Measurements from ENCODE around the gene CRACDL. TPM values are rescaled to one million over a fixed set of nuclear protein-coding genes. Genes with fewer than 3 reads are reported as not detected.

The CRACDL gene
- polyA plus RNA-seq, 3 donors from 2014 or later, result 0.40 to 0.80 TPM; not detected in 1

DNA sequence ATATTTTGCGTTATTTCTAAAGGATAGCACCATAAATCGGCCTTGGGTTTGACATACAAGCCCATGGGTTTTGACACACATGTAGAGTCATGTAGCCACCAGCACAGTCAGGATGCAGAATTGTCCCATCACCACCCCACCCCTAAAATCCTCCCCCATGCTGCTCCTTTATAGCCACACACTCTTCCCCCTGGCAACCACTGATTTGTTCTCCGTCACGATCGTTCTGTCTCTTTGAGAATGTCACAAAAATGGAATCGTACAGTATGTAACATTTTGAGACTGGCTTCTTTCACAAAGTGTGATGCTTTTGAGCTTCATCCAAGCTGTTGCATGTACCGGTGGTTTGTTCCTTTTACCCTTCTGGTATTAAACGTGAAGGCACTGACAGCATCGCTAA is 39.1 kb downstream of the CRACDL start:
- Mint-ChIP-seq H3K4me3 (no peak overlapping the region), H3K4me1 (no peaks in the 10 kb centered on the region), H3K9me3 (no peaks in the 10 kb centered on the region), H3K27ac (no peak overlapping the region), H3K36me3 (no peaks in the 10 kb centered on the region), H3K27me3 (ENCODE audit: low read depth in 3 of 3) (peaks cover 0 to 4% (median 2%) of the 10 kb centered on the region in 3 donors)
- no peak for DNase-seq

DNA sequence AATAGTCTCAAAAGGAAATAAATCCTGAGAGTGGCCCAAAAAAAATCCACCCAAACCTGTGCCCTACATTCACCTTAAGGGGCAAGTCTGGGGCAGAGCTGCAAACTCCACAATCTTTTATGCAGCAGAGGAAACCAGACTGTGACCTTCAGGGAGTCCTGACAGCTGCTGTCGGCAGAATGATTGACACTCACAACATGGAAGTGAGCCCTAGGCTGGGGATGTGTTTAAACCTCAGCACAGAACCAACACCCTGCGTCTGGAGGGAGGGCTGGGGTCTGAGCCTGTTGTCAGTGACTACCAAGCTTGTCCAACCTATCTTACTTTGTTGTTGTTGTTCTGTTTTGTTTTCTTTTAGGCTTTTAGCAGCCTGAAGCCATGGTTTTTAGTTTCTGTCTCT is 39.6 kb downstream of the CRACDL start:
- no peaks in the 10 kb centered on the region for H3K4me1 Mint-ChIP-seq
- no peak overlapping the region for H3K4me3 Mint-ChIP-seq
- H3K27me3 Mint-ChIP-seq (ENCODE audit: low read depth in 3 of 3), result peaks cover 0 to 4% (median 2%) of the 10 kb centered on the region in 3 donors
- H3K27ac Mint-ChIP-seq, result no peak overlapping the region
- DNase-seq, result no peak
- no peaks in the 10 kb centered on the region for H3K9me3 Mint-ChIP-seq
- no peaks in the 10 kb centered on the region for H3K36me3 Mint-ChIP-seq

DNA sequence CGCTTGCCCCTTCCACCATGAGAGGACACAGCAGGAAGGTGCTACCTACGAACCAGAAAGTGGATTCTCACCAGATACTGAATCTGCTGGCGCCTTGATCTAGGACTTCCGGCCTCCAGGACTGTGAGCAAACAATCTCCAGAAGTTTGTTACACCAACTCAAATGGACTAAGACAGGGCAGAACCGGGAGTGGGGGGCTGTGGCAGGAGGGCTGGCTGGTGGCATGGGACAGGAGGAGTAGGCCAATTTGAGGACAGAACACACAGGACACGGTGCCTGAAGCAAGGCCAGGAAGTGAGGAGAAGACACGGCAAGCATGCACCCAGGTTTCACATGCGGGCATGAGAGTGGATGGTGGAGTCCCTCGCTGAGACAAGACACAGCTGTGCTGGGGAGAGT is 40.1 kb downstream of the CRACDL start:
- Mint-ChIP-seq H3K4me1 (no peaks in the 10 kb centered on the region), H3K9me3 (no peaks in the 10 kb centered on the region), H3K36me3 (no peaks in the 10 kb centered on the region), H3K27ac (no peak overlapping the region), H3K4me3 (no peak overlapping the region), H3K27me3 (ENCODE audit: low read depth in 3 of 3) (peaks cover 0 to 4% (median 2%) of the 10 kb centered on the region in 3 donors)
- no peak for DNase-seq

DNA sequence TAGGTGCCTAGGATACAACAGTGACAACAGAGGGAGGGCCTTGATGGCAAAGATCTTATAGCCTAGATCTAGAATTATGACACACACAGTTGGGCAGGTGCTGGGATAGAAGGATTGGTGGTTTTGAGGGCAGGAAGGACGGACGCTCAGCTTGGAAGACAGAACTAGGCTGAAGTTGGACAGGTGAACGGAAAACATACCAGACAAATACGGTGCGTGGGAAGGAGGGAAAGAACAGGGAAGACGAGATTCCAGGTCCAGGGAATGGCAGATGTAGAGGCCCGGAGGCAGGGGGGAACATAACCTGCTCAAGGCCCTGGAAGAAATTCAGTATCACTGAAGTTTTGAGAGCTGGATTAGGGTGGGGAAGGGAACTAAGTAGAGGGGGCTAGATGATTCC is 40.8 kb downstream of the CRACDL start:
- DNase-seq, result no peak
- H3K9me3 Mint-ChIP-seq, result no peaks in the 10 kb centered on the region
- H3K4me1 Mint-ChIP-seq, result no peaks in the 10 kb centered on the region
- no peaks in the 10 kb centered on the region for H3K36me3 Mint-ChIP-seq
- H3K4me3 Mint-ChIP-seq, result no peak overlapping the region
- H3K27ac Mint-ChIP-seq, result no peak overlapping the region
- peaks cover 0 to 5% (median 2%) of the 10 kb centered on the region in 3 donors for H3K27me3 Mint-ChIP-seq (ENCODE audit: low read depth in 3 of 3)

DNA sequence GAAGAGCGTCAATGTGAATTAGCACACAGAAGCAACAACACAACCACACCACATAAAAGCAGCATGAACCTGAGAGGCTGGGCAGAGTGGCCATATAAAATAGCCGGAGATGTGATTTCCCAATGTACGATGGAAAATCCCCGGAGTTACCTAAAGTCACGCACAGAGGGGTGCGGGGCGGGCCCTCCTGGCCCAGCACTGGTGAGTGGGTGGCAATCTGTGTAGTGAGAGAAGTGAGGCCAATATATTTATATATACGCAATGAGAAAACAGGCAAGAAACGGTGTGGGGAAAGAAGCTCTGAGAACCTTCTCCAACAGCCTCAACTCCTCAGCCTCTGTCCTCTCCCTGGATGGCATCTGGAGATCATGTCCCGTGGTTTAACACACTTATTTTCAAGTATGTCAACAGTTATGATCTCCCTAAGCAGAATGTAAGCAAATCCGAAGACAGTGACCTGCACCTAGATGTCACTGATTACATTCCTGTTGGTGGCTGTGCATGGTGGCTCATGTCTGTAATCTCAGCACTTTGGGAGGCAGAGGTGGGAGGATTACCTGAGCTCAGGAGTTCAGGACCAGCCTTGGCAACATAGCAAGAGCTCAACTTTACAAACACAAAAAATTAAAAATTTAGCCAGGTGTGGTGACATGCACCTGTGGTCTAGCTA is 41.6 kb downstream of the CRACDL start:
- no peak for DNase-seq

DNA sequence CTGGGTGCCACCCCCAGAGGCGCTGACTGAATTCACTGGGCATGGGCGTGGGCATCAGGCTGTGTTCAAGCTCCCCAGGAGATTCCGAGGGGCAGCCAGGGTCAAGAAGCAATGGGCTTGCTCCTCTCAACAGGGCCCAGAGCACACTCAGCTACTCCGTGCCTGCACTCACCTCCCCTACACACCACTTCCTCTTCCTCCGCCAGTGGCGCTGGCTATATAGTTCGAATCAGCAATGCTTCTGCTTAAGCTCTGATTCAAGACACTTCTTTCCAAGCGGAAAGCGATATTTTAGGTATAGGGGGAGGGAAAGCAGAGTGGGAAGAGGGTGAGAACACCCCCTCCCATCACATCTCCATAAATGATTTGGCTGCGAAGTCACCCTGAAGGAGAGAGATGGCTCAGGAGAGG is 42.1 kb downstream of the CRACDL start:
- DNase-seq, result no peak
- Mint-ChIP-seq H3K27me3 (ENCODE audit: low read depth in 3 of 3) (peaks cover 0 to 6% (median 4%) of the 10 kb centered on the region in 3 donors), H3K36me3 (no peaks in the 10 kb centered on the region), H3K4me3 (no peak overlapping the region), H3K27ac (no peak overlapping the region), H3K4me1 (no peaks in the 10 kb centered on the region), H3K9me3 (no peaks in the 10 kb centered on the region)

More for the DNA sequence above, 41.6 kb downstream of the CRACDL start:
- peaks cover 0 to 6% (median 2%) of the 10 kb centered on the region in 3 donors for H3K27me3 Mint-ChIP-seq (ENCODE audit: low read depth in 3 of 3)
- no peaks in the 10 kb centered on the region for H3K4me1 Mint-ChIP-seq
- H3K4me3 Mint-ChIP-seq, result no peak overlapping the region
- H3K9me3 Mint-ChIP-seq, result no peaks in the 10 kb centered on the region
- no peaks in the 10 kb centered on the region for H3K36me3 Mint-ChIP-seq
- no peak overlapping the region for H3K27ac Mint-ChIP-seq

DNA sequence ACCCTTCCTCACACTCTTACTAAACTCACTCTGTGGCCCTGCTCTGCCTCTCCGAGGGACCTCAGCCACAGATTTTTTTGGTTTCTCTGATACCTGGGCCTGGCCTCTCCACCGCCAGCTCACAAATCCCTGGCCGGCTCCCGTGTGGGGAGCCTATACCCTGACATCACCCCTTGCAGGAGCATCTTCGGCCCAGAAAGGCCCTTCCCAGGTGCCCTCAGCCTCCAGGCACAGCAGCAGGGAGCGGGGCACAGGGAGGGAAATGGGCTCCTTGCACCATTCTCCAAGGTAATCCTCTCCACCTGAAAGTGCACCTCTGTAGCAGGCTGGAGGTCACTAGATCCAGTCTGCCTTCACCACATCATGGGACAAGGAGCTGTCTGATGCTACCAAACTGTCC is 43.2 kb downstream of the CRACDL start:
- Mint-ChIP-seq H3K4me1 (no peaks in the 10 kb centered on the region), H3K9me3 (peaks cover 0 to 7% (median 3%) of the 10 kb centered on the region in 6 donors), H3K27me3 (ENCODE audit: low read depth in 3 of 3) (peaks cover 5 to 8% (median 6%) of the 10 kb centered on the region in 3 donors), H3K36me3 (no peaks in the 10 kb centered on the region), H3K4me3 (no peak overlapping the region), H3K27ac (no peak overlapping the region)
- DNase-seq, result no peak

DNA sequence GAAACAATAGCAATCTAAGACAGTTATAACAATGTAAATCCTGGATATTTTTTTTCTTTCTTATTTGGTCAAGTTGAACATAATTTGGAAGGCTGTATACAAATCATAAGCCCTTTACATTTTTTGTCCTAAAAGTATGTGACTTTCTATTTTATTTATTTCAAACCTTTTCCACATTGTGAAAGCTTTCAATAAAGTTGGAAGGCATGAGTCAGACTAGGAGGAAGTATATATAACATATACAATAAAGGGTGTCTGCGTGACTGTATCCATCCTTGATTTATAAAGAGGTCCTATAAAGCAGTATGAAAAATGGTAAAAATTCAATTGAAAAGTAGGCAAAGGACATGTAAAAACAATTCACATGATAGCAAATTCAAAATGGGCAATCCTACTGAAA is 44.4 kb downstream of the CRACDL start:
- H3K4me3 Mint-ChIP-seq, result no peak overlapping the region
- H3K36me3 Mint-ChIP-seq, result peaks cover 4% of the 10 kb centered on the region in 3 donors
- DNase-seq, result no peak
- peaks cover 5 to 20% (median 12%) of the 10 kb centered on the region in 6 donors for H3K9me3 Mint-ChIP-seq
- no peaks in the 10 kb centered on the region for H3K4me1 Mint-ChIP-seq
- peaks cover 6 to 15% (median 13%) of the 10 kb centered on the region in 3 donors for H3K27me3 Mint-ChIP-seq (ENCODE audit: low read depth in 3 of 3)
- no peak overlapping the region for H3K27ac Mint-ChIP-seq

DNA sequence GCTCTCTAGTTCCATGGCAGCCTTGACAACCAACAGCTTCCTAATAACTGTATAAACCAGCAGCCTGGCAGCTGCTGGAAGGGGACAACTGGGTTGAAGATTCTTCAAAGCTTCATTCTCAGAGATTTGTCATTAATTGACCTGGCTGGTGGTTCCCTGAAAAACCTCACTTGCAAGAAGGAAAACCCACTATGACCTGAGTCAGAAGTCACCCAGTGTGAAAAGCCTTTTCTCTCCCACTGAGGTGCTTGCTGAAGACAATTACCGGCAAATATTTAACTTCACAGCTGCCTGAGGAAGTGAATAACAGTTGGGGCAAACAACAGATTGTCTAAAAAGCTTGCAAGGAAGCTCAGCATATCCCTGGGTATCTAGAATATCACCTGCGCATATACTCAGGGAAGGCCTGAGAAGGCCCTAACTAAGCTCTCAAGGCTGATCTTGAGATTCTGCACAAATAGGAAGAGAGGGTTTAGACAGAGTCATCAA is 49.9 kb downstream of the CRACDL start:
- Mint-ChIP-seq H3K36me3 (peaks cover 7 to 20% (median 12%) of the 10 kb centered on the region in 3 donors), H3K27me3 (ENCODE audit: low read depth in 3 of 3) (peaks cover 9 to 19% (median 15%) of the 10 kb centered on the region in 3 donors), H3K9me3 (peaks cover 7 to 39% (median 25%) of the 10 kb centered on the region in 6 donors), H3K4me3 (no peak overlapping the region), H3K4me1 (no peaks in the 10 kb centered on the region), H3K27ac (no peak overlapping the region)
- no peak for DNase-seq

DNA sequence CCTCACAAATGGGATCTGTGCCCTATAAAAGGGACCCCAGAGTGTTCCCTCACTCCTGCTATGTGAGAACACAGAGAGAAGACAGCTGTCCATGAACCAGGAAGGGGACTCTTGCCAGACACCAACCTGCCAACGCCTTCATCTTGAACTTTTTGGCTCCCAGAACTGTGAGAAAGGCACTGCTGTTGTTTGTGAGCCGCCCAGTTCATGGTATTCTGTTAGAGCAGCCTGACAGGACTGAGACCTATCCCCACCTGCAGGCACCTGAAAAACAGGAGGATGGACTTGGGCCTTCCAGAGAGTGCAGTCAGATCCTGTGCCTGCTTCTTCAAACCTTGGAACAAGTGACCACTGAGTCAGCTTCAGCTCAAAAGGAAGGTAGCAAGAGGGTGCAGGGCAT is 51.4 kb downstream of the CRACDL start:
- H3K4me1 Mint-ChIP-seq, result no peaks in the 10 kb centered on the region
- H3K36me3 Mint-ChIP-seq, result peaks cover 7 to 20% (median 12%) of the 10 kb centered on the region in 3 donors
- H3K27me3 Mint-ChIP-seq (ENCODE audit: low read depth in 3 of 3), result peaks cover 8 to 19% (median 13%) of the 10 kb centered on the region in 3 donors
- H3K9me3 Mint-ChIP-seq, result peaks cover 7 to 39% (median 25%) of the 10 kb centered on the region in 6 donors
- H3K27ac Mint-ChIP-seq, result no peak overlapping the region
- H3K4me3 Mint-ChIP-seq, result no peak overlapping the region
- DNase-seq, result no peak

DNA sequence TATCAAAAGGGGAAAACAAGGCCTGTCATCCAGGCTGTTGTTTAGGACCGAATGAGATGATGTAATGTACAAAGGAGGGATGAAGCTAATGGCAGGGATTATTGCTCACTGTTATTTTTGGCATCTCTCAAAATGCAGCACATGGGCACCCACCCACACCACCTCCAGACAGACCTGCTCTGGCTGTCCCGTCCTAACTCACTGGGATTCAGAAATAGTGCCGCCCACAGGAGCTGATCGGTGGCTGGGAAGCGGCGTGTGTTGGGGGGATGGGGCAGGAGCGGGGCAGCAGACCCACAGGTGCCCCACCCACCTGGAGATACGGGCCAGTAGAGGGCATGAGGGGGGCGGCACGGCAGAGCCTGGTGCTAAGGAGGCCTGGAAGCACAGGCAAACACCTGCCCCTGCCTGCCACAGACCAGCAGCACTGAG is 52.2 kb downstream of the CRACDL start:
- Mint-ChIP-seq H3K27ac (no peak overlapping the region), H3K4me3 (no peak overlapping the region), H3K36me3 (peaks cover 7 to 20% (median 12%) of the 10 kb centered on the region in 3 donors), H3K4me1 (no peaks in the 10 kb centered on the region), H3K27me3 (ENCODE audit: low read depth in 3 of 3) (peaks cover 8 to 19% (median 11%) of the 10 kb centered on the region in 3 donors), H3K9me3 (peaks cover 7 to 39% (median 25%) of the 10 kb centered on the region in 6 donors)
- no peak for DNase-seq

DNA sequence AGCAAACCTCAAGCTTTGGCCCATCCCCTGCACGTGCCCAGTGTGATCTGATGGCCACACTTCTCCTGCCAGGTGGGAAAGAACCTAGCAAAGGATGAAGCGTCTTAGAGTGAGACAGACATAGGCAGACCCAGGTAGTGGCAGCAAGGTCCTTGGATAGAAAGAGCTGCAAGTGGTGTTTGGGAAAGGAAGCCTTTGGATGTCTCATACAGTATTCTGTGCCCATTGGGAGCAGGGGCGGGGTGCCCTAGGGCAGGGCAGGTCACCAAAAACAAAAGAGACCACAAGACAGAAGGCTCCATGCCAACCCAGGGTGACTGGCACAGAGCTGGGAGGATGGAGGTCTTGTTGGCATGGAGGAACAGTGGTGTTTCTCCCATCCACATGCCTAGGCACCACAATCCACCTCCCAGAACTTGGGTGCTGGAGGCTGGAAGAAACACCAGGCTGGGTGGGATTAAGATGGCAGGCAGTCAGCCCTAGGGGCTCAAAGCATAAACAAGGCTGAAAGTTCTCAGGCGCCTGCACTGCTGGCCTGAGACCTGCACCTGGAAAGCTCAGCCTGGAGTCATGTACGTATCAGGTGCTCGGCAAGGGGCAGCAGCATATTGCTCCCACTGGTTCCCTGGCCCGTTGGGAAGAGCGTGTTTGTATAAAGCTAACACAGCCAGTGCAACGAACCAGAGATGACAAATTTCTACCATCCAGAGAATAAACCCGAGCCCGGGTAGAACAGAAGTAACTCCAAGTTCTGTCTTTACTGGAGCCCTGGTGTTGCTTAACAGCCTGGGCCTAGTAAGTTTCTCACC is 52.9 kb downstream of the CRACDL start:
- peaks cover 7 to 36% (median 24%) of the 10 kb centered on the region in 6 donors for H3K9me3 Mint-ChIP-seq
- no peak overlapping the region for H3K4me3 Mint-ChIP-seq
- H3K27ac Mint-ChIP-seq, result no peak overlapping the region
- H3K27me3 Mint-ChIP-seq (ENCODE audit: low read depth in 3 of 3), result peaks cover 7 to 16% (median 8%) of the 10 kb centered on the region in 3 donors
- H3K36me3 Mint-ChIP-seq, result peaks cover 7 to 20% (median 12%) of the 10 kb centered on the region in 3 donors
- no peak for DNase-seq
- H3K4me1 Mint-ChIP-seq, result no peaks in the 10 kb centered on the region

DNA sequence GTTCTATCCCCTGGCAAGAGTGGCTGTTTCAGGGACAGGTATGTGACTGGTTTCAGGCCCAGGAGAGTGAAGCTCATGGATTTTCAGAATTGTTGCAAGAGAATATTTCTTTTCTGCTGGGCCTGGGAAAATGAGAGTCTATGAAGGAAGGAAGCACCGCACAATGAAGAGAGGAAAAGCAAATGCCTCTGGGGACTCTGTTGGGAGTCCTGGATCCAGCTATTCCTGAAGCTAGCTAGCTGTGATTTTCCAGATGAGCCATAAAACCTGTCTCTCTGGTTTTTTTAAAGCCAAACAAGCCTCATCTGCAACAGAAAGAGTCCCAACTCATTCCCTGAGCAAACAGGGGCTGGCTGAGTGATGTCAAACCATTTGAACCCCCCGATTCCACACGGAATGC is 53.7 kb downstream of the CRACDL start:
- Mint-ChIP-seq H3K27me3 (ENCODE audit: low read depth in 3 of 3) (peaks cover 1 to 9% (median 8%) of the 10 kb centered on the region in 3 donors), H3K36me3 (peaks cover 7 to 17% (median 9%) of the 10 kb centered on the region in 3 donors), H3K27ac (no peak overlapping the region), H3K9me3 (peaks cover 5 to 28% (median 17%) of the 10 kb centered on the region in 6 donors), H3K4me3 (no peak overlapping the region), H3K4me1 (no peaks in the 10 kb centered on the region)
- DNase-seq, result no peak

DNA sequence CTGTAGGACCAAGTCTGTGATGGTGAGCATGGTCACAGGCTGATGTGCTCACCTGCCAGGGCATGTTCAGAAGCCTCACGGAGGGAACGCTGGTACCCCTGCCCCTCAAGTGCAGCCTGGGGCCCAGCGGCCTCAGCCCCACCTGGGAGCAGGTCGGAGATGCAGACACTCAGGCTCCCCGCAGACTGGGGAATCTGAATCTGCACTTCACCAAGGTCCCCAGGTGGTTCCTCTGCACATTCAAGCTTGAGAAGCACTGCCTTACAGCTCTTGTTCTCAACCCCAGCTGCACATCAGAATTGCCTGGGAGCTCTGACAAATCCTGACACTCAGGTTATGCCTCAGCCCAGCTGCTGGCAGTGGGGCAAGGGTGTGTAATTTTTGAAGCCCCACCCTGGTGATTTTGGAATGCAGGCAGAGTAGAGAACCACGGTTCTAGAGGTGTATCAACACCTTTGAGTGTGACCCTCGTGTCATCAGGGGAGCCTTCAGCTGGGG is 54.8 kb downstream of the CRACDL start:
- peaks cover 0 to 16% (median 8%) of the 10 kb centered on the region in 6 donors for H3K9me3 Mint-ChIP-seq
- DNase-seq, result no peak
- no peak overlapping the region for H3K27ac Mint-ChIP-seq
- H3K4me3 Mint-ChIP-seq, result no peak overlapping the region
- H3K4me1 Mint-ChIP-seq, result no peaks in the 10 kb centered on the region
- H3K36me3 Mint-ChIP-seq, result peaks cover 0 to 12% (median 4%) of the 10 kb centered on the region in 3 donors
- H3K27me3 Mint-ChIP-seq (ENCODE audit: low read depth in 3 of 3), result peaks cover 0 to 4% (median 2%) of the 10 kb centered on the region in 3 donors
